EL (cell line): Measurements from ENCODE around the gene EED.
"Not testable (repeated sequence)": the region's sequence is repeated elsewhere in the genome, so short reads cannot be mapped to it uniquely, and the experiment has no call there.

ENCODE experiments used
- DNase-seq: peaks from one replicate; pipeline ENCODE4 v3.0.0-alpha.2; 2016

EED gene

GRCh38 chr11:86251345-86251744 lies 6.8 kb downstream of the EED start:
- no peak for DNase-seq

- no peak for DNase-seq
These were observed 11.3 kb downstream of the EED start for GRCh38 chr11:86255896-86256295.

- DNase-seq: no peak
These were observed 12.1 kb downstream of the EED start for GRCh38 chr11:86256608-86257007.

- no peak for DNase-seq
These were observed 12.9 kb downstream of the EED start for GRCh38 chr11:86257446-86257845.

- no peak for DNase-seq
These were observed 15.2 kb downstream of the EED start for GRCh38 chr11:86259730-86260129.

- DNase-seq: no peak
These were observed 16.8 kb downstream of the EED start for GRCh38 chr11:86261328-86261727.

- no peak for DNase-seq
These were observed 17.8 kb downstream of the EED start for GRCh38 chr11:86262387-86262786.

GRCh38 chr11:86264649-86265048 lies 20.1 kb downstream of the EED start:
- DNase-seq: no peak

GRCh38 chr11:86265194-86265593 lies 20.6 kb downstream of the EED start:
- DNase-seq: no peak

- no peak for DNase-seq
These were observed 25.1 kb downstream of the EED start for GRCh38 chr11:86269645-86270044.

- no peak for DNase-seq
These were observed 29.9 kb downstream of the EED start for GRCh38 chr11:86274503-86274902.

GRCh38 chr11:86274999-86275398 lies 30.4 kb downstream of the EED start:
- DNase-seq: no peak

GRCh38 chr11:86275493-86276370 lies 31.2 kb downstream of the EED start:
- DNase-seq: no peak

- DNase-seq: no peak
These were observed 33.2 kb downstream of the EED start for GRCh38 chr11:86277741-86278140.

GRCh38 chr11:86278226-86278625 lies 33.7 kb downstream of the EED start:
- DNase-seq: no peak

GRCh38 chr11:86279747-86280146 lies 35.2 kb downstream of the EED start:
- no peak for DNase-seq

- DNase-seq: no peak
These were observed 42.9 kb downstream of the EED start for GRCh38 chr11:86287468-86287796.

- no peak for DNase-seq
These were observed 44.4 kb downstream of the EED start for GRCh38 chr11:86288776-86289507.

GRCh38 chr11:86289508-86290280 lies 45.1 kb downstream of the EED start:
- DNase-seq: not testable (repeated sequence)

- DNase-seq: peak; percentile 59
These were observed 47.1 kb downstream of the EED start for GRCh38 chr11:86291466-86292262.

GRCh38 chr11:86292912-86293616 lies 48.5 kb downstream of the EED start:
- no peak for DNase-seq

- DNase-seq: no peak
These were observed 49.5 kb downstream of the EED start for GRCh38 chr11:86294026-86294425.
